ENCODE data around the gene MIPEP.
"Not testable (repeated sequence)": the region's sequence is repeated elsewhere in the genome, so short reads cannot be mapped to it uniquely, and the experiment has no call there.

DNA sequence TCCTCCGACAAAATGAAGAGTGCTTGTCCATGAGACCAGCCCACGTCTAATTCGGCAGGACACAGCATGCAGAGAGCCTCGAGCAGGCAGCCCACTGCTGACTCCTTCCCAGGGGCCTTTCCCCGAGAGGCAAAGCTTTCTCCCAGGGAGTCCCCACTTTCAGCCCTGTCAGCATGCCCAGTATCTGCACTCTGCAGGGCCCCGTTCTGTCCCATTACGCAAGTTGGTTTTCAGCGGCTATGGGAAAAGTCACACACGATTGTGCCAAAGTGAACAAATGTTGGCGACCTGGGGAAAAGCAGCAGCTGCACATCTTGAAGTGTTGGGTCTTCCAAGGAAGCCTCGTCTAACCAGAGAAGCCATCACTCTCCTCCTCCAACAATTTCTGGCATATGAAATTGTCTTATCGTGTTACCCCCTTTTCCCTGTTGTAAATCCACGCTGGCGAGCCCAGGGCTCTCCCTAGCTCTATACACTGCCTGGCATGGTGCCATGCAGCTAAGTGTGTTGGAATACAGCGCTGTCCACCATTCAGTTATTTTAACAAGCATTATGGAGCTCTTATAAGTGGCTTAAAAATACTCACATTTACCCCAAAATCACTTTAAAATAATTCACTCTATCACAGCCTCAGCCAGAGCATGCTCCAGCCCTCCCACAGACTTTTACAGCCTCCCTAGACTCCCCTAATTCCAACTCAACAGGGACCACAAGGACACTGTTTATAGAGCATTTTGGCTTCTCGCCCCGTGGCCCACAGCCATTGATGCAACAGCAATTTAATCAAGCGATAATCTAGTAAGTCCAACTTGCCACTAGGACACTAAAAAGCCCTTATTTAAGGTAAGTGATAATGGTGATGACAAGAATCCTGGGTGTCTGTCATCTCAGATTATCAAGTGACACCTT, 8.5 kb downstream of the MIPEP start:
- not testable (repeated sequence) for TF ChIP-seq POLR2A (IDR thresholded peaks at IDR 0.05)
- TF ChIP-seq, protein P1, sequence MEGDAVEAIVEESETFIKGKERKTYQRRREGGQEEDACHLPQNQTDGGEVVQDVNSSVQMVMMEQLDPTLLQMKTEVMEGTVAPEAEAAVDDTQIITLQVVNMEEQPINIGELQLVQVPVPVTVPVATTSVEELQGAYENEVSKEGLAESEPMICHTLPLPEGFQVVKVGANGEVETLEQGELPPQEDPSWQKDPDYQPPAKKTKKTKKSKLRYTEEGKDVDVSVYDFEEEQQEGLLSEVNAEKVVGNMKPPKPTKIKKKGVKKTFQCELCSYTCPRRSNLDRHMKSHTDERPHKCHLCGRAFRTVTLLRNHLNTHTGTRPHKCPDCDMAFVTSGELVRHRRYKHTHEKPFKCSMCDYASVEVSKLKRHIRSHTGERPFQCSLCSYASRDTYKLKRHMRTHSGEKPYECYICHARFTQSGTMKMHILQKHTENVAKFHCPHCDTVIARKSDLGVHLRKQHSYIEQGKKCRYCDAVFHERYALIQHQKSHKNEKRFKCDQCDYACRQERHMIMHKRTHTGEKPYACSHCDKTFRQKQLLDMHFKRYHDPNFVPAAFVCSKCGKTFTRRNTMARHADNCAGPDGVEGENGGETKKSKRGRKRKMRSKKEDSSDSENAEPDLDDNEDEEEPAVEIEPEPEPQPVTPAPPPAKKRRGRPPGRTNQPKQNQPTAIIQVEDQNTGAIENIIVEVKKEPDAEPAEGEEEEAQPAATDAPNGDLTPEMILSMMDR (IDR thresholded peaks at IDR 0.05) = not testable (repeated sequence)
